B cell (primary cell): ENCODE data around the gene RAB2B.

Experiments used
- CTCF ChIP-seq: fragments of 200-600 bp; IDR thresholded peaks from one replicate; pipeline ENCODE4 v1.8.0; 2022; ENCODE audit warnings: antibody characterized with exemption, mild to moderate bottlenecking
- EZH2 ChIP-seq: IDR thresholded peaks from 2 replicates; pipeline ENCODE4 v1.6.1; 2012; ENCODE audit warnings: borderline replicate concordance, low read depth, mild to moderate bottlenecking, moderate library complexity, low read length; ENCODE audit not compliant: insufficient read depth, poor library complexity, severe bottlenecking

GRCh38 chr14:21520767-21521166, 44.0 kb upstream of the RAB2B start:
- TF ChIP-seq CTCF (no peak), EZH2 (no peak)
